GM15510 (cell line): ENCODE data around the gene AUTS2.

Source experiments
- POLR2A ChIP-seq: IDR thresholded peaks from 3 replicates; pipeline ENCODE4 v1.6.1; 2011; ENCODE audit warnings: borderline replicate concordance; ENCODE audit not compliant: insufficient read length; ENCODE audit errors: extremely low read depth

The AUTS2 gene

DNA sequence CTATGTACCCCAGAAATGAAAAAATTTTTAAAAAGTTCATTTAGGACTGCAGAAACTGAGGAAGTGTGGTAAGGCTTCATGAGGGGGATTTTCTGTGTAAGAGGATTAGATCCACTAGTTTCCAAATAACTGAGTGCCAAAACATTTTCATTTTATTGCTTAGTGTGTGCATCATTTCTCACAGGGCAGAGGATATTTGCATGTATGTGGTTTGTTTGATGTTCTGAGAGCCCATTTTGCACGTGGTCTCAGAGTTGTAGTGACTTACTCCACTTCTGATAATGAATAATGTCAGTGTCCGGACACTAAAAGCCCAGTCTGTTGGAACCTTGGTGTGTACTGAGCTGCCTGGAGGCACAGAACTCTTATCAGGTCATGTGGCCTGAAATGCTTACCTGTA, 299.9 kb downstream of the AUTS2 start:
- no peak for TF ChIP-seq POLR2A

DNA sequence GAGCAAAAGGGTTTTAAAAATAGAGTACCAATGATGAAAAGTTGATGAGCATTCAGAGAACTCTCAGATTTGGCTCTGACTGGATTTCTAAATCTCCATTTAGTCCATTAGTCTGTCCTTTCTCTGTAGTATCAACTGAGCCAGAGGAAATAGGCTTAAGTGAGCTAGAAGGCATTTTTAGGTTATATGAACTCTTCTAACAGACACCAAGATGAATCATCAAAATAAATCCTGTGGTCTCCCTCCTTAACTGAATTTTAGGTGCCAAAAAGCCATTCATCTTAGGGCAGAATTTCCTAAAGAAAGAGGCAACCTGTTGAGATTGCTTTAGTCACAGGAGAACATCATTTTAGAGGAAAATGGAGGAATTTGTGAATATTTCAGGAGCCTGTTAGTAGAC, 305.1 kb downstream of the AUTS2 start:
- no peak for TF ChIP-seq POLR2A

DNA sequence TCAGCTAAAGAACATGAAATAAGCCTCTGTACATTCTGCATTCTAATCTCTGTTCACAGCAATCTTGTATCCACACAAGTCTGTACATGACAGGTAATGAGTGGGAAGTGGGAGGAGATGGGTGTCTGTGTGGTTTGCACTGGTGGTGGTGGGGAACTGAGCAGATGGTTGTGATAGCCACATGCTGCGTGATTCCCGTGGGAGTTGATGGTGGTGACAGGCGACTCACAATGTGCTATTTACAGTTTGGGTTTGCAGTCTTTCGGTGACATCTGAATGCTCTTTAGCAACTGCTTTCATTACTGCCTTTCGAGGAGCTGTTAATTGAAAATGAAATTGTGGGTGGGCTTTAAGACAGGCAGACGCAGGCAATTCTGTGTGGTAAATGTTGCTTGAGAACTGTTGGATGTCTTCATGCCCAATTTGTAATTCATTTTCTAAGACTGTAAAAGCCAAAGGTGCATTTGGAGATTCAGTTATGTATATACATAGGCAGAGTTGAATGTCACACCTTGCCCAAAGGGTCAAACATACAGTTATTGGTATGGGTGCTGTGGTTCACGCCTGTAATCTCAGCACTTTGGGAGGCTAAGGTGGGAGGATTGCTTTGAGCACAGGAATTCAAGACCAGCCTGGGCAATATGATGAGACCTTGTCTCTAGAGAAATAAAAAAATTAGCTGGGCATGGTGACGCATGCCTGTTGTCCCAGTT, 308.2 kb downstream of the AUTS2 start:
- TF ChIP-seq POLR2A, result no peak

DNA sequence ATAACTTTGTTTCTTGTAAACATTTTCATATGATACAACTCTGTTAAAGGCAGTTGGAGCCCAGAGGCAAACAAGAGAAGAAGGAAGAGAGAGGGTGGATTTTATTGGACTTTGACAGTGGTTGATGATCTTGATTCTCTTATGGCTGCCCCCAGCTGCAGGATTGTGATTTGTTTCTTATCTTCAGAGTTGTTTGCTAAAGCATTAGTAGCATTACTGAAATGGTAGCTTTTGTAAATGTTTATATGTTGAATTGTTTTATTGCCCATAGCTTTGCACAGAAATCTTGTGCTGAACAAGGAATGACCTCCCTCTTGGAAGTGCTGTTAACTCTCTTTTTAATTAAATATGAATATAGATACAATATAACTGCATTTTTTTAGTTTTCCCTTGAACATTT, 309.4 kb downstream of the AUTS2 start:
- TF ChIP-seq POLR2A, result no peak

DNA sequence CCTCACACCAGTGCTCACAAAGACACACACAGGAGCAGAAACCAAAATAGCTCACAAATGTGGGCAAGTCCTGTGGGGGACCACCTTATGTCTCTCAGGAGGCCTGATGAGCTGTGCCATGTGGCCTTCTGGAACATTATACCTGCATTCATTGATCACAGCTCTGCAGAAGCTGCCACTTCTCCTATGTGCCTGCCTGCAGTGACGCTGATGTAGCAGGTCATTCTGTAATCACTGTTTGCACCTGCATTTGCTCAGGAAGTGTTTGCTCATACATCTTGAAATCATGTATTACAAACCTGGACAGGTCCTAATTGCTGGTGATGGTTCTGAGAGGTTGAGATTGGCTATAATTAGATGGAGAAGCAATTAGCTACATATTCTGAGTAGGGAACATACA, 310.2 kb downstream of the AUTS2 start:
- no peak for TF ChIP-seq POLR2A

DNA sequence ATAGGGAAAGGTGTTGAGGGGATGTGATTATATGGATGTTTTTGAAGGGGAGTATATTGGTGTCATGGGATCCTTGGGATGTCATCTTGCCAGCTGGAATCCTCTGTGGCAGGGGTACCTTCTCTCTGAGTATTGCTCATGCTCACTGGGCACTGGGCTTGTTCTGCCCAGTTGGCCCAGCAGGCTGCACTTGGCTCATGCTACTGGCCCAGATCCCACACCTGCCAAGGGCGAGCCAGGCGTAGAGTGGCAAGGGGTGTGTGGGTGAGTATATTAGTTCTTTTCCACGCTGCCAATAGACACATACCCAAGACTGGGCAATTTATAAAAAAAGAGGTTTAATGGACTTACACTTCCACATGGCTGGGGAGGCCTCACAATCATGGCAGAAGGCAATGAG, 311.9 kb downstream of the AUTS2 start:
- no peak for TF ChIP-seq POLR2A

DNA sequence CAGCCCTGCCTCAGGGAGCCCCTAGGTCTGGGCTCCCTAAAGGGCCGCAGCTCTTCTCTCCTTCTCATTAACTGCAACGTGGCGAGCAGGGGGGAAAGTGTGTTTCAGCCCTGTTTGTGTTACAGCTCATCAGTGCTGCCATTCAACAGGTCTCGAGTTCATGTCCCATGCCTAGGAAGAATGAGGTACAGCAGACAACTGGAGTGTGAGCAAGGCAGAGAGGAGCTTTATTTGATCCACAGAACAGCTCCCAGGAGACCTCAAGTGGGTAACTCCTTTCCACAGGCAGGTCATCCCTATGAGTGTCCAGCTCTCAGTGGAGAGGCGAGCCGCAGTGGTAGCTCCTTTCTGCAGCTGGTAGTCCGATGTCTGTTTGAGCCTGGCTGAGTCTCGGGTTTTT, 313.1 kb downstream of the AUTS2 start:
- TF ChIP-seq POLR2A, result no peak

DNA sequence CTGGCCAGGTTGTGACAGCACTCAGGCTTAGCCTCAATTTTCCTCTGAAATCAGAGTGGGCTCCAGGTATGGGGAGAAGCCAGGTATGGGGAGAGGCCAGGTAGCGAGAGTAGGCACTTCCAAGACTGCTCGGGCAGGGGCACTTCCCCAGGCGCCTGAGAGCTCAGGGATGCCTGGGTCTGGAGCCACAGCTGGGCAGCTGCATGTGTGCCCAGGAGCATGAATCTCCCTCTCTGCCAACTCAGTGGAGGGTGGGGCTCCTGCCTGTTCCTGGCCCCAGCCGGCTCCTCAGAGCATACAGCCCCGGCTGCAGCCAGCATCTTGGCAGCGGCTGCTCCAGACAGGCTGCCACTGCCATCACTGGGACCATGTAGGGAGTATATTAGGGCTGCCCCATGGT, 313.9 kb downstream of the AUTS2 start:
- TF ChIP-seq POLR2A, result no peak

DNA sequence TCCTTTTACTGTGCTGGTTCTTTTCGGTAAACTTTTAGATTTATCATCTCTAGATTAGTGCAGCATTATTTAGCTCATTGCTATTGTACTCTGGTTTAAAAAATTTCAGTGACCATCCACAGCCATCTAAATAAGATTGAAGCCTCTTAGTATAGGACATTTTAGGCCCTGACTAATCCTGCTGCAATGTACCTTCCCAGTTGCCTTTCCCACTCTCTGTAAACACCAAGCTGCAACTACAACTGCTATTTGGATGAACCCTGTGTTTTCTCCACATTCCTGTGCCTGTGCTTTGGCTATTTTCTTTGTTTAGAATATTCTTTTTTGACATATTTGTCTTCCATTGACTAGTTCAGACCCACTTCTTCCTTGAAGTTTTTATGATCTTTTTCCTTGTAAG, 314.6 kb downstream of the AUTS2 start:
- no peak for TF ChIP-seq POLR2A

DNA sequence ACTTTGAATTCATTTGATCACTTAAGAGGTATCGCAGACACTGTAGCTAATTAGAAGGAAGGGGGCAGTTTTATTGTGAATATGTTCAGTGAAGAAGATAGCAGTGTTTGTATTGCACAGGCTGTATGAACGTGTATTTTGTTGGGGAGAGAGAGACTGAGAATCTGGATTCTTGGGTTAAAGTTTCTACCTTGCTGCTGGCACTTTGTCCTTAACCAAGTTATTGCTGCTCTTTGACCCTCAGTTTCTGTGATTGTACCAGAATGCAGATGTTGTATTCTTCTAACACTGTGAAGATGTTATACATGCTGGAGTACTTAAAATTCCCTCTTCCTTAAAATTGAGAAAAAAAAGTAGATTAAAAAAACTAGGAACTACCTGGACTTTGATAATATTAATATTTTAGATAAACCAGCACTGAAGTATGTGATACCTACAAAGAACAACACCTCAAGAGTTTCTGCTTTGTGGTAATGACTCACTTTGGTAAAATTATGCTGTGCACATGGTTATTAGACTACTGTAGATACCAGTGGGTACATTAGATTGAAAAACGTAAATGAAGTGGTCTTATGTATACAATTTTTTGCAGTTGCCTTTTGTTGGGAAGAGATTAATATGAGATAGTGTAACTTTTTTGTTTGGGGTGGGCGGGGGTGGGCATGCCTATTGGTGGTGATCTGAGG, 321.3 kb downstream of the AUTS2 start:
- TF ChIP-seq POLR2A, result no peak

DNA sequence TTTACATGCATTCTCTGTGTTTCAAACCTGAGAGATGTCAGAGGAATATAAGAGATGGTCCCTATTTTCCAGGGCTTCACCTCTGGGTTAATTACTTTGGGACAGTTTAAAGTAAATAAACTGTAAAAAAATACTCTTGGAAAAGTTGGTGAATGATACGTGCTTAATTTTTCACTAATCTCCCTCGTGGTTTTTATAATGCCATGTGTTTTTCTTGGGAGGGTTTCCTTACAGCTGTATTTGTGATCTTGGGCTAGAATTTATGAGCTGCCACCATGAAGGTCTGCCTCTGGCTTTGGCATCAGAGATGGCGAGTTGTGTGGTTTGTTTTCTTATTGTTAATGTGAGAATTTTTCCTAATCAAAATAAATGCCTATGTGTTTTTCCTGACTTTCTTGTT, 322.5 kb downstream of the AUTS2 start:
- TF ChIP-seq POLR2A, result no peak

DNA sequence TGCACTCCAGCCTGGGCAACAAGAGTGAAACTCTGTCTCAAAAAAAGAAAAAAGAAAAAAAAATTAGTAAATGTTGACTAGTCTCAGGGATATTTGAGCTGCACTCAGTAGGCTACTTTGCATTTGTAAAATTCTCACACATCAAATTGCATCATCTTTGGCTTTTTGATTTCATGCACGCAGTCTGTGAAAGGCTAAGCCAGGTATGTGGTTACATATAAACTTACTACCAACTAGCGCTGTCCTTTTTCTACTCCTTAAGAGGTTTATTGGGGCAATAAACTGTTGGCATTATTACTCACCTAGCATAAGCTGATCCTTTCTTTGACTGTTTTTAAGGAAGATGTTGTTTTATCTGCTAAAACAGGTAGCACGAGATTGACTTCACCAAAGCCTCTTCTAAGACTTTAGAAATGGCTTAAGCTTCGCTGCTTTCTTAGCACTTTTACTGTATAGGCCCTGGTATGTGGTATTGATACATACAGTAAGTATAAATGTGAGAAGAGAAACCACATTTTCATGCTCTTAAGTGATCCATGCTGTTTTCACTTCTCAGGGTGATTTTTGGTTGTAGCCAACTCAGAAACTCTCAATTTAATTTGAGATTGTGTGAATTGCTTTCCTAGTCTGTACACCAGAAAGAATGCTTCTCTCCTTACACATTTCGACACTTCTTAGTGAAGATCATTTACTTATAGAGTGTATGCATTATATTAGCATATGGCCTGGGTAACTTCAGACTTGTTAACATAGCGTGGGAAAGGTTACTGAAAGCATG, 323.9 kb downstream of the AUTS2 start:
- no peak for TF ChIP-seq POLR2A

DNA sequence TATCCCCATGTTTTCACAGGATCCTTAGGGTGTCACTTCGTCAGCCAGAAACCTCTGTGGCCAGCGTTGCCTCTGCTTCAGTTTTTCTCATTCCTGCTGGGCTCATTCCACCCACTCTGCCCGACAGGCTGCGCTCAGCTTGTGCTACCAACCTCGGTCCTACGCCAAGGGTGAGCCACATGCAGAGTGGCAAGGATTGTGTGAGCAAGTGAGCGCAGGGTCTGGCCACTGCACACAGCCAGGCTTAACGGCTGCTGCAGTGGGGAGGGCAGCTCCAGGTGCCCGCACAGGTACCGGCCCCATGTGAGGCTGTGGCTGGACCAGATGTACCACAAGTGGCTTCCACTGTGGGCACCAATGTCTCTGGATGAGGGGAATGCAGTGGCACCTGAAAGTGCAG, 329.2 kb downstream of the AUTS2 start:
- TF ChIP-seq POLR2A, result no peak

DNA sequence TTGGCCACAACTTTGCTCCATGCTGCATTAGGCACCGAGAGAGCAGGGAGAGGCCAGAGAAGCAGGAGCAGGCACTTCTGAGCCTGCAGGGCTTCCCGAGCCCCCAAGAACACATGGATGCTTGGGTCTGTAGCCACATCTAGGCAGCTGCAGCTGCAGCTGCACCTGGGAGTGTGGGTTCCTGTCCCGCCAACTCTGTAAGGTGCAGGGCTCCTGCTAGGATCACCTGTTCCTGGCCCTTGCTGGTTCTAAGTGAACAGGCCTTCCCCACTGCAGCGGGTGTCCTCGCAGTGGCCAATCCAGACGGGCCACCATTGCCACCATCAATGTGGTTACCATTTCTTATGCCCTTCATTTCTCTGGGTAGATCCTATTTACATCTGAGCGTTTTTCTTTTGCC, 330.3 kb downstream of the AUTS2 start:
- TF ChIP-seq POLR2A, result no peak

DNA sequence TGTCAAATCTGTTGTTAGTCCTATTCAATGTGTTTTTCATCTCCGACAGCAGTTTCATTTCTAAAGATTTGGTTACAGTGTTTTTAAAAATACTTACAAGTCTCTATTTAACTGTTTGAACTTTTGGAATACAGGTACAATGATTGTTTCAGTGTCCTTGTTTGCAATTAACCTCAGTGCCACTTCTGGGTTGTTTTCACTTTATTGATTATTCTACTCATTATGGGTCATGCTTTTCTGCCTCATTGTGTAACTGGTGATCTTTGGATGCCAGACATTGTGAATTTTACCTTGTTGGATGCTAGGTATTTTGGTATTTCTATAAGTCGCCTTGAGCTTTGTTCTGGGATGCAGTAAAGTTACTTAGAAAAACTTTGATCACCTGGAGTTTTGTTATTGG, 331.3 kb downstream of the AUTS2 start:
- TF ChIP-seq POLR2A, result no peak
